WTC11 (cell line): ENCODE measurements around the gene SPG21. TPM values are rescaled to one million over a fixed set of nuclear protein-coding genes. Genes with fewer than 3 reads are reported as not detected.

Source experiments
- ATAC-seq: fragments of 200-7000 bp; cut with Tn5 transposase; 2 replicates; pipeline ENCODE4 v1.10.0; 2021; ENCODE audit warnings: mild to moderate bottlenecking, moderate library complexity
- CTCF ChIA-PET: fragments of 300-600 bp; sonication (Branson Sonifier 250); formaldehyde crosslinking; loops from one replicate; lab custom pipeline; 2021; ENCODE audit warnings: antibody characterized with exemption; lab: Charles Lee
- POLR2A ChIA-PET: fragments of 350-600 bp; sonication (Branson Sonifier 250); formaldehyde crosslinking; loops from one replicate; lab custom pipeline; 2021; ENCODE audit warnings: antibody characterized with exemption; lab: Charles Lee
- DNase-seq: peaks from one replicate; pipeline ENCODE4 v3.0.0; 2021; ENCODE audit warnings: low spot score
- H3K27ac Mint-ChIP-seq: 2 replicates; pipeline ENCODE4 v1.8.0; 2021; ENCODE audit warnings: mixed read lengths
- H3K27me3 Mint-ChIP-seq: 2 replicates; pipeline ENCODE4 v1.8.0; 2021; ENCODE audit warnings: low read depth, mild to moderate bottlenecking, moderate library complexity, mixed read lengths
- H3K36me3 Mint-ChIP-seq: 2 replicates; pipeline ENCODE4 v1.8.0; 2021; ENCODE audit warnings: mixed read lengths
- H3K4me1 Mint-ChIP-seq: 2 replicates; pipeline ENCODE4 v1.8.0; 2022; ENCODE audit warnings: mixed read lengths
- H3K4me3 Mint-ChIP-seq: 2 replicates; pipeline ENCODE4 v1.8.0; 2021; ENCODE audit warnings: mild to moderate bottlenecking, moderate library complexity, mixed read lengths
- H3K9me3 Mint-ChIP-seq: 2 replicates; pipeline ENCODE4 v1.8.0; 2021; ENCODE audit warnings: mixed read lengths
- ATF3 ChIP-seq: sonication (generic); formaldehyde crosslinking; conservative IDR thresholded peaks from 2 replicates; pipeline ENCODE4 v1.8.1; 2022; ENCODE audit warnings: mild to moderate bottlenecking, missing genetic modification reagents
- GABPB1 ChIP-seq: sonication (generic); formaldehyde crosslinking; IDR thresholded peaks from 2 replicates; pipeline ENCODE4 v1.8.1; 2023; ENCODE audit warnings: mild to moderate bottlenecking, missing genetic modification reagents
- PRRX2 ChIP-seq: fragments of 250-450 bp; sonication (Bioruptor Pico); IDR thresholded peaks from 2 replicates; pipeline ENCODE4 v1.8.0; 2021; ENCODE audit warnings: mild to moderate bottlenecking
- SOX15 ChIP-seq: fragments of 250-450 bp; sonication (Bioruptor Pico); IDR thresholded peaks from 2 replicates; pipeline ENCODE4 v1.9.0; 2021; ENCODE audit warnings: mild to moderate bottlenecking
- TCF7 ChIP-seq: sonication (generic); formaldehyde crosslinking; IDR thresholded peaks from 2 replicates; pipeline ENCODE4 v1.8.0; 2022; ENCODE audit warnings: mild to moderate bottlenecking, low read depth, missing genetic modification reagents, moderate library complexity
- ZNF138 ChIP-seq: sonication (generic); formaldehyde crosslinking; conservative IDR thresholded peaks from 2 replicates; pipeline ENCODE4 v1.8.1; 2022; ENCODE audit warnings: mild to moderate bottlenecking, moderate library complexity, missing genetic modification reagents
- ZNF219 ChIP-seq: sonication (generic); formaldehyde crosslinking; IDR thresholded peaks from 2 replicates; pipeline ENCODE4 v1.8.0; 2023; ENCODE audit warnings: missing genetic modification reagents, mild to moderate bottlenecking, borderline replicate concordance
- ZSCAN18 ChIP-seq: fragments of 250-450 bp; sonication (Bioruptor Pico); IDR thresholded peaks from 2 replicates; pipeline ENCODE4 v2.1.2; 2022; ENCODE audit warnings: mild to moderate bottlenecking, moderate library complexity
- total RNA-seq: library from RNA; stranded (reverse); gene quantifications from 3 replicates; pipeline ENCODE4 v1.2.3, GENCODE V29; 2021
- TF ChIP-seq, protein P1 (sequence below): sonication (generic); formaldehyde crosslinking; IDR thresholded peaks from 2 replicates; pipeline ENCODE4 v1.8.1; 2023; ENCODE audit warnings: mild to moderate bottlenecking, missing genetic modification reagents
- TF ChIP-seq, protein P2 (sequence below): fragments of 250-450 bp; sonication (Bioruptor Pico); IDR thresholded peaks from 2 replicates; pipeline ENCODE4 v1.8.0; 2021; ENCODE audit warnings: mild to moderate bottlenecking
- TF ChIP-seq, protein P3 (sequence below): sonication (generic); formaldehyde crosslinking; IDR thresholded peaks from 2 replicates; pipeline ENCODE4 v1.8.1; 2023; ENCODE audit warnings: mild to moderate bottlenecking, missing genetic modification reagents

The SPG21 gene
- total RNA-seq, 1 experiment from 2014 or later, result 69.9 TPM

DNA sequence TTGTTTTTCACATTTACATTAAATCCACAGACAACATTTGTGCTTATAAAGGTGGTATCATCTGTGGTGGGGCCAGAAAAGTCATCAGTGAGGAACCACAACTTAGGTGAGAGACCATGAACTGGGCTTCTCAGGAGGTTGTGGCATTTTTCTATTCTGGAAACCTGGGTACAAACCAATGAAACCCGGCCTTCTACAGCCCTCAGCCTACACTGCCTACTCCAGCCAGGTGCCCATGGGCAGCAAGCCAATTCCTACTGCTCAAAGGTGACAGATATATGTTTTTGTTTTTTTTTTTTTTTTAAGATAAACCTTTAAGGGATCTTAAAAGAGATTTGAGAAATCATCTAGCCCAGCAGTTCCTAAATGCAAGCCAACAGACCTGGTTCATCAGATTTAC, 20.3 kb downstream of the SPG21 start (continued):
- TF ChIP-seq ZNF138 (CRISPR knock-in tag) (no peak), ZNF219 (CRISPR knock-in tag) (no peak)

- Mint-ChIP-seq H3K4me1 (0 out of 2 replicates have a peak, but pooled peaks cover 3% of the 10 kb centered on the region), H3K9me3 (no peaks in the 10 kb centered on the region), H3K27me3 (no peaks in the 10 kb centered on the region), H3K36me3 (peaks cover 58% of the 10 kb centered on the region), H3K4me3 (no peak overlapping the region), H3K27ac (no peak overlapping the region)
- ATAC-seq (peak; percentile 84), DNase-seq (no peak)
- ChIA-PET CTCF (interaction anchor here (0.6 to 2.4 kb wide), 7 partner anchors 14 to 124 kb away, joined by 3 to 17 read pairs (median 4); no protein-coding TSS in a partner anchor), POLR2A (no interaction called here)
- no peak for TF ChIP-seq PRRX2
- no peak for TF ChIP-seq ZNF138 (CRISPR knock-in tag)
Observed at GRCh38 chr15:64961013-64961412, 28.7 kb downstream of the SPG21 start.

DNA sequence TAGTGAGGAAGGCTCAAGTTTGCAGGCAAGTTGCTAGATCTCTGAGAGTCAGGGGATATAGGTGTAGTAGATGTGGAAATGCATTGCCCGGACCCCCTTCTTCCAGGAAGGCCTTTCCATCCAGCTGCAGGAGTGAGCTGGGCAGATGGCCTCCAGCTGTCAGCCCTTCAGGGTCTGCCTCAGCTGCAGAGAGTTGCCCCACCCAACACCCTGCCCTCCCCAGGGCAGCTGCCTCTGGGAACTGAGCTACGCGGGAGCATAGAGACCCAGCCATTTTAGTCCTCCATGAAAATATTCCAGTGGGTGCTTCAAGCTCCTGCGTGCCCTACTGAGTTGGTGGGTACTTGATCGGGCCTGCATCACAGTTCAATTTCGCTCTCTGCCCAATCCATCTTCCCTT, 29.6 kb downstream of the SPG21 start:
- ATAC-seq (no peak), DNase-seq (no peak)
- Mint-ChIP-seq H3K27ac (0 out of 2 replicates have a peak overlapping the region, but pooled peaks have one; percentile 17), H3K4me3 (no peak overlapping the region), H3K9me3 (peaks cover 2% of the 10 kb centered on the region), H3K4me1 (0 out of 2 replicates have a peak, but pooled peaks cover 3% of the 10 kb centered on the region), H3K36me3 (peaks cover 62% of the 10 kb centered on the region)
- POLR2A ChIA-PET, result no interaction called here
- CTCF ChIA-PET, result interaction anchor here (1.2 to 2.4 kb wide), 2 partner anchors 49 to 124 kb away, joined by 3 to 17 read pairs; no protein-coding TSS in a partner anchor
- TF ChIP-seq, protein P1, sequence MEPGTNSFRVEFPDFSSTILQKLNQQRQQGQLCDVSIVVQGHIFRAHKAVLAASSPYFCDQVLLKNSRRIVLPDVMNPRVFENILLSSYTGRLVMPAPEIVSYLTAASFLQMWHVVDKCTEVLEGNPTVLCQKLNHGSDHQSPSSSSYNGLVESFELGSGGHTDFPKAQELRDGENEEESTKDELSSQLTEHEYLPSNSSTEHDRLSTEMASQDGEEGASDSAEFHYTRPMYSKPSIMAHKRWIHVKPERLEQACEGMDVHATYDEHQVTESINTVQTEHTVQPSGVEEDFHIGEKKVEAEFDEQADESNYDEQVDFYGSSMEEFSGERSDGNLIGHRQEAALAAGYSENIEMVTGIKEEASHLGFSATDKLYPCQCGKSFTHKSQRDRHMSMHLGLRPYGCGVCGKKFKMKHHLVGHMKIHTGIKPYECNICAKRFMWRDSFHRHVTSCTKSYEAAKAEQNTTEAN (CRISPR knock-in tag), result no peak
- TF ChIP-seq ZSCAN18 (CRISPR knock-in tag), result no peak
- TF ChIP-seq, all 79 proteins: peak for 0
- peaks cover under 1% of the 10 kb centered on the region; the same call in 1 of the 2 replicates for H3K27me3 Mint-ChIP-seq

GRCh38 chr15:64959128-64959527, 30.6 kb downstream of the SPG21 start:
- DNase-seq, result no peak
- CTCF ChIA-PET, result no interaction called here
- Mint-ChIP-seq H3K27ac (no peak overlapping the region), H3K36me3 (peaks cover 62% of the 10 kb centered on the region), H3K4me3 (no peak overlapping the region), H3K27me3 (peaks cover 9% of the 10 kb centered on the region; the same call in 1 of the 2 replicates), H3K9me3 (peaks cover 12% of the 10 kb centered on the region), H3K4me1 (0 out of 2 replicates have a peak, but pooled peaks cover 3% of the 10 kb centered on the region)
- TF ChIP-seq ATF3 (no peak), SOX15 (CRISPR knock-in tag) (no peak), TCF7 (no peak), GABPB1 (CRISPR knock-in tag) (no peak)
- TF ChIP-seq, protein P2, sequence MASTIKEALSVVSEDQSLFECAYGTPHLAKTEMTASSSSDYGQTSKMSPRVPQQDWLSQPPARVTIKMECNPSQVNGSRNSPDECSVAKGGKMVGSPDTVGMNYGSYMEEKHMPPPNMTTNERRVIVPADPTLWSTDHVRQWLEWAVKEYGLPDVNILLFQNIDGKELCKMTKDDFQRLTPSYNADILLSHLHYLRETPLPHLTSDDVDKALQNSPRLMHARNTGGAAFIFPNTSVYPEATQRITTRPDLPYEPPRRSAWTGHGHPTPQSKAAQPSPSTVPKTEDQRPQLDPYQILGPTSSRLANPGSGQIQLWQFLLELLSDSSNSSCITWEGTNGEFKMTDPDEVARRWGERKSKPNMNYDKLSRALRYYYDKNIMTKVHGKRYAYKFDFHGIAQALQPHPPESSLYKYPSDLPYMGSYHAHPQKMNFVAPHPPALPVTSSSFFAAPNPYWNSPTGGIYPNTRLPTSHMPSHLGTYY (CRISPR knock-in tag), result no peak
- TF ChIP-seq, protein P3, sequence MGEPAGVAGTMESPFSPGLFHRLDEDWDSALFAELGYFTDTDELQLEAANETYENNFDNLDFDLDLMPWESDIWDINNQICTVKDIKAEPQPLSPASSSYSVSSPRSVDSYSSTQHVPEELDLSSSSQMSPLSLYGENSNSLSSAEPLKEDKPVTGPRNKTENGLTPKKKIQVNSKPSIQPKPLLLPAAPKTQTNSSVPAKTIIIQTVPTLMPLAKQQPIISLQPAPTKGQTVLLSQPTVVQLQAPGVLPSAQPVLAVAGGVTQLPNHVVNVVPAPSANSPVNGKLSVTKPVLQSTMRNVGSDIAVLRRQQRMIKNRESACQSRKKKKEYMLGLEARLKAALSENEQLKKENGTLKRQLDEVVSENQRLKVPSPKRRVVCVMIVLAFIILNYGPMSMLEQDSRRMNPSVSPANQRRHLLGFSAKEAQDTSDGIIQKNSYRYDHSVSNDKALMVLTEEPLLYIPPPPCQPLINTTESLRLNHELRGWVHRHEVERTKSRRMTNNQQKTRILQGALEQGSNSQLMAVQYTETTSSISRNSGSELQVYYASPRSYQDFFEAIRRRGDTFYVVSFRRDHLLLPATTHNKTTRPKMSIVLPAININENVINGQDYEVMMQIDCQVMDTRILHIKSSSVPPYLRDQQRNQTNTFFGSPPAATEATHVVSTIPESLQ, result no peak
- no peak for ATAC-seq
- POLR2A ChIA-PET, result no interaction called here
